Stimulated activated CD8-positive, alpha-beta memory T cell treated with anti-CD3 and anti-CD28 coated beads, Interleukin-15, amount 100 ng/mL, for 24 hours (primary cell): ENCODE results near the gene ANGPTL7.
"Not testable (repeated sequence)": the region's sequence is repeated elsewhere in the genome, so short reads cannot be mapped to it uniquely, and the experiment has no call there.

ENCODE experiments used
- DNase-seq: peaks from one replicate; pipeline ENCODE4 v3.0.0-alpha.2; 2020; ENCODE audit warnings: low read depth

Gene ANGPTL7

GRCh38 chr1:11170102-11170501, 19.1 kb upstream of the ANGPTL7 start:
- DNase-seq, result no peak

GRCh38 chr1:11174261-11174942, 14.8 kb upstream of the ANGPTL7 start:
- no peak for DNase-seq

GRCh38 chr1:11175461-11175860, 13.7 kb upstream of the ANGPTL7 start:
- DNase-seq, result no peak

GRCh38 chr1:11176081-11176706, 13.0 kb upstream of the ANGPTL7 start:
- no peak for DNase-seq

- DNase-seq, result no peak
These were observed 10.8 kb upstream of the ANGPTL7 start for GRCh38 chr1:11178021-11179015.

GRCh38 chr1:11179125-11179524, 10.0 kb upstream of the ANGPTL7 start:
- DNase-seq, result no peak

GRCh38 chr1:11179749-11180148, 9.4 kb upstream of the ANGPTL7 start:
- DNase-seq, result not testable (repeated sequence)

GRCh38 chr1:11180342-11180744, 8.8 kb upstream of the ANGPTL7 start:
- no peak for DNase-seq

- DNase-seq, result no peak
These were observed 6.3 kb upstream of the ANGPTL7 start for GRCh38 chr1:11182884-11183283.

- no peak for DNase-seq
These were observed 4.2 kb upstream of the ANGPTL7 start for GRCh38 chr1:11184973-11185372.

- DNase-seq, result no peak
These were observed 2.2 kb upstream of the ANGPTL7 start for GRCh38 chr1:11187000-11187399.

GRCh38 chr1:11187494-11187893, 1.7 kb upstream of the ANGPTL7 start:
- DNase-seq, result no peak

GRCh38 chr1:11187931-11188330, 1.2 kb upstream of the ANGPTL7 start:
- DNase-seq, result no peak

GRCh38 chr1:11188381-11188780, 774 bp upstream of the ANGPTL7 start:
- no peak for DNase-seq

- no peak for DNase-seq
These were observed 4.2 kb downstream of the ANGPTL7 start for GRCh38 chr1:11193376-11193775.

- no peak for DNase-seq
These were observed 5.4 kb downstream of the ANGPTL7 start for GRCh38 chr1:11194407-11195176.

GRCh38 chr1:11196945-11197344, 7.8 kb downstream of the ANGPTL7 start:
- DNase-seq, result no peak

- no peak for DNase-seq
These were observed 8.2 kb downstream of the ANGPTL7 start for GRCh38 chr1:11197359-11197758.

GRCh38 chr1:11198257-11198656, 9.1 kb downstream of the ANGPTL7 start:
- no peak for DNase-seq

GRCh38 chr1:11198851-11199594, 9.9 kb downstream of the ANGPTL7 start:
- no peak for DNase-seq
